Liver (tissue), 9 donors: ENCODE measurements around the gene ING1. TPM values are rescaled to one million over a fixed set of nuclear protein-coding genes. Genes with fewer than 3 reads are reported as not detected.

ENCODE experiments used
- DNase-seq: peaks from one replicate; pipeline ENCODE4 v3.0.0-alpha.2; 2017; ENCODE audit warnings: low spot score
- H3K27ac ChIP-seq, 2 donors: one replicate each; pipeline ENCODE4 v1.7.0; 2013; ENCODE audit warnings: inconsistent platforms in 2 of 2, low read length in 2 of 2, control low read depth in 1 of 2, low read depth in 1 of 2, mild to moderate bottlenecking in 1 of 2
- H3K27me3 ChIP-seq, 4 donors: one replicate each; pipeline versions ENCODE4 v1.6.1 to v1.7.0; 2013; ENCODE audit warnings: low read length in 3 of 4, inconsistent platforms in 1 of 4, mild to moderate bottlenecking in 1 of 4, moderate library complexity in 1 of 4; ENCODE audit not compliant: control insufficient read depth in 4 of 4, insufficient read depth in 4 of 4
- H3K36me3 ChIP-seq, 4 donors: one replicate each; pipeline versions ENCODE4 v1.6.1 to v1.7.0; 2013; ENCODE audit warnings: low read length in 3 of 4, mild to moderate bottlenecking in 3 of 4, low read depth in 1 of 4, moderate library complexity in 1 of 4; ENCODE audit not compliant: control insufficient read depth in 4 of 4, insufficient read depth in 3 of 4
- H3K4me1 ChIP-seq, 4 donors: one replicate each; pipeline versions ENCODE4 v1.6.1 to v1.7.0; 2013; ENCODE audit warnings: low read length in 3 of 4, mild to moderate bottlenecking in 3 of 4, moderate library complexity in 1 of 4; ENCODE audit not compliant: control insufficient read depth in 4 of 4, insufficient read depth in 4 of 4
- H3K4me3 ChIP-seq, 3 donors: one replicate each; pipeline versions ENCODE4 v1.6.1 to v1.7.0; 2013; ENCODE audit warnings: low read length in 3 of 3, control low read depth in 1 of 3, low read depth in 1 of 3, mild to moderate bottlenecking in 1 of 3
- H3K9ac ChIP-seq, 2 donors: one replicate each; pipeline ENCODE4 v1.7.0; 2013; ENCODE audit warnings: low read length in 2 of 2, mild to moderate bottlenecking in 2 of 2, moderate library complexity in 2 of 2, control low read depth in 1 of 2, low read depth in 1 of 2
- H3K9me3 ChIP-seq, 4 donors: one replicate each; pipeline versions ENCODE4 v1.6.1 to v1.7.0; 2013; ENCODE audit warnings: low read length in 3 of 4; ENCODE audit not compliant: control insufficient read depth in 4 of 4
- ATF3 ChIP-seq: IDR thresholded peaks from 2 replicates; pipeline ENCODE4 v1.6.1; 2016; ENCODE audit warnings: antibody characterized with exemption
- CTCF ChIP-seq: fragments of 150-350 bp; IDR thresholded peaks from 2 replicates; pipeline ENCODE4 v1.5.1; 2017; ENCODE audit warnings: improper control_type of control experiment, low read depth, low read length; ENCODE audit not compliant: missing input control
- EGR1 ChIP-seq, 2 donors: IDR thresholded peaks; 2 replicates each; pipeline ENCODE4 v1.6.1; 2016 to 2018; ENCODE audit warnings: antibody characterized with exemption in 2 of 2, low read depth in 2 of 2
- FOXA1 ChIP-seq: IDR thresholded peaks from 2 replicates; pipeline ENCODE4 v1.6.1; 2016; ENCODE audit warnings: antibody characterized with exemption
- FOXA2 ChIP-seq: IDR thresholded peaks from 2 replicates; pipeline ENCODE4 v1.6.1; 2016; ENCODE audit warnings: antibody characterized with exemption
- GABPA ChIP-seq, 2 donors: IDR thresholded peaks in 1 of 2; conservative IDR thresholded peaks in 1 of 2; 2 replicates each; pipeline ENCODE4 v1.6.1; 2016; ENCODE audit warnings: antibody characterized with exemption in 2 of 2, mild to moderate bottlenecking in 1 of 2, moderate library complexity in 1 of 2
- HNF4A ChIP-seq, 2 donors: conservative IDR thresholded peaks; 2 replicates each; pipeline ENCODE4 v1.6.1; 2016; ENCODE audit warnings: antibody characterized with exemption in 2 of 2, mild to moderate bottlenecking in 2 of 2
- JUND ChIP-seq, 2 donors: IDR thresholded peaks; 2 replicates each; pipeline ENCODE4 v1.6.1; 2016; ENCODE audit warnings: antibody characterized with exemption in 2 of 2
- MAX ChIP-seq: IDR thresholded peaks from 2 replicates; pipeline ENCODE4 v1.6.1; 2016; ENCODE audit warnings: antibody characterized with exemption
- NR2F2 ChIP-seq: IDR thresholded peaks from 2 replicates; pipeline ENCODE4 v1.6.1; 2016; ENCODE audit warnings: antibody characterized with exemption
- RAD21 ChIP-seq, 2 donors: IDR thresholded peaks; 2 replicates each; pipeline ENCODE4 v1.6.1; 2016; ENCODE audit warnings: antibody characterized with exemption in 2 of 2, mild to moderate bottlenecking in 2 of 2
- REST ChIP-seq: IDR thresholded peaks from 2 replicates; pipeline ENCODE4 v1.6.1; 2016; ENCODE audit warnings: antibody characterized with exemption, mild to moderate bottlenecking
- RXRA ChIP-seq, 2 donors: IDR thresholded peaks; 2 replicates each; pipeline ENCODE4 v1.6.1; 2017 to 2018; ENCODE audit warnings: antibody characterized with exemption in 2 of 2, mild to moderate bottlenecking in 1 of 2
- SP1 ChIP-seq: IDR thresholded peaks from 2 replicates; pipeline ENCODE4 v1.6.1; 2018; ENCODE audit warnings: antibody characterized with exemption, mild to moderate bottlenecking
- TAF1 ChIP-seq: conservative IDR thresholded peaks from 2 replicates; pipeline ENCODE4 v1.6.1; 2016; ENCODE audit warnings: antibody characterized with exemption, mild to moderate bottlenecking
- YY1 ChIP-seq: IDR thresholded peaks from 2 replicates; pipeline ENCODE4 v1.6.1; 2016; ENCODE audit warnings: antibody characterized with exemption, mild to moderate bottlenecking
- WGBS: extraction: QIAGEN DNeasy Blood & Tissue Kit; methylation state at CpG from one replicate; pipeline ENCODE4 v1.1.7; 2013; 5-methylcytosine and 5-hydroxymethylcytosine counted together
- polyA plus RNA-seq, 2 donors: library from polyadenylated mRNA; stranded (reverse) in 1 of 2; unstranded in 1 of 2; fragments of 200-250 nt in 1 of 2; fragments of >200 nt in 1 of 2; fragmentation: Nextera tagmentation in 1 of 2; extraction: Ambion mirVana in 1 of 2; gene quantifications; one replicate each; pipeline versions ENCODE4 v1.2.1 to v1.2.3, GENCODE V29; 2013 to 2015
- total RNA-seq, 2 donors: library from RNA; depleted of rRNA; stranded (reverse); fragments of >200 nt; gene quantifications; one replicate each; pipeline ENCODE4 v1.2.3, GENCODE V29; 2014
- donor health status: healthy.
- donor health status: healthy.
- donor health status: healthy.
- donor health status: healthy.
- donor health status: healthy.

ING1 gene
- total and polyA plus RNA-seq, 4 donors, result 7.5 to 14.1 (median 9.1) TPM

GRCh38 chr13:110705826-110706569 lies 7.5 kb upstream of the ING1 start, which contains the start of gene CARS2 (continued):
- no peak for TF ChIP-seq CTCF
- peak; percentile 99 for TF ChIP-seq EGR1 (IDR thresholded peaks at IDR 0.05; ENCODE audit: low read depth in 2 of 2)
- TF ChIP-seq HNF4A (conservative IDR thresholded peaks at IDR 0.05), result peak; percentile 28 to 50

GRCh38 chr13:110706570-110707372 lies 6.7 kb upstream of the ING1 start:
- WGBS, result 61% methylated on average over 8 of the region's 8 CpGs

More at GRCh38 chr13:110706570-110707372, 6.7 kb upstream of the ING1 start:
- no peak overlapping the region for H3K9ac ChIP-seq
- peaks cover 0 to 2% (median 0%) of the 10 kb centered on the region in 4 donors for H3K36me3 ChIP-seq
- H3K9me3 ChIP-seq, result no peaks in the 10 kb centered on the region
- peak overlapping the region; percentile 21 to 93 (median 38) for H3K4me3 ChIP-seq
- DNase-seq, result no peak
- no peaks in the 10 kb centered on the region for H3K27me3 ChIP-seq
- peak overlapping the region; percentile 29 to 52 for H3K27ac ChIP-seq
- TF ChIP-seq TAF1 (no peak), ATF3 (no peak), RAD21 (IDR thresholded peaks at IDR 0.05) (no peak), NR2F2 (no peak), FOXA2 (no peak), FOXA1 (no peak), HNF4A (conservative IDR thresholded peaks at IDR 0.05) (no peak), MAX (no peak), SP1 (no peak), JUND (IDR thresholded peaks at IDR 0.05) (no peak), GABPA (IDR thresholded peaks at IDR 0.05 in 1 of 2, conservative IDR thresholded peaks at IDR 0.05 in 1 of 2) (no peak), RXRA (IDR thresholded peaks at IDR 0.05) (no peak), YY1 (no peak), REST (no peak)
- peaks cover 4 to 29% (median 17%) of the 10 kb centered on the region in 4 donors for H3K4me1 ChIP-seq
